Thyroid gland (tissue), 4 donors: ENCODE results near the gene CRTAC1. TPM values are rescaled to one million over a fixed set of nuclear protein-coding genes. Genes with fewer than 3 reads are reported as not detected.

Experiments used
- DNase-seq, 2 donors: peaks; one replicate each; pipeline ENCODE4 v3.0.0-alpha.2; 2019
- H3K27ac ChIP-seq, 3 donors: fragments of 200-600 bp; sonication (generic); 1 replicate in 2 of 3; 2 replicates in 1 of 3; pipeline ENCODE4 v1.5.1; 2016 to 2019; ENCODE audit warnings: mild to moderate bottlenecking in 1 of 3, moderate library complexity in 1 of 3
- H3K27me3 ChIP-seq: fragments of 200-600 bp; sonication (generic); one replicate; pipeline ENCODE4 v1.5.1; 2019
- H3K36me3 ChIP-seq, 2 donors: fragments of 200-600 bp; sonication (generic); one replicate each; pipeline ENCODE4 v1.5.1; 2016 to 2019
- H3K4me1 ChIP-seq, 2 donors: fragments of 200-600 bp; sonication (generic); one replicate each; pipeline ENCODE4 v1.5.1; 2017 to 2019
- H3K4me3 ChIP-seq, 3 donors: fragments of 200-600 bp; sonication (generic); replicated peaks in 1 of 3; 1 replicate in 2 of 3; 2 replicates in 1 of 3; pipeline ENCODE4 v1.5.1; 2016; ENCODE audit warnings: mild to moderate bottlenecking in 1 of 3
- H3K9me3 ChIP-seq: fragments of 200-600 bp; sonication (generic); one replicate; pipeline ENCODE4 v1.5.1; 2017
- CTCF ChIP-seq, 6 experiments: fragments of 200-600 bp in 3 of 6; fragments of 450-650 bp in 3 of 6; sonication (generic) in 3 of 6; IDR thresholded peaks; one replicate each; pipeline ENCODE4 v1.5.1; 2016 to 2019; ENCODE audit warnings: antibody characterized with exemption in 6 of 6, mild to moderate bottlenecking in 2 of 6, inconsistent platforms in 1 of 6, moderate library complexity in 1 of 6
- POLR2A ChIP-seq, 2 donors: fragments of 450-650 bp; IDR thresholded peaks; one replicate each; pipeline ENCODE4 v1.6.1; 2017; ENCODE audit warnings: antibody characterized with exemption in 2 of 2, mild to moderate bottlenecking in 2 of 2, moderate library complexity in 1 of 2
- WGBS, 2 donors: methylation state at CpG; one replicate each; pipeline ENCODE4 v1.1.5; 2017; 5-methylcytosine and 5-hydroxymethylcytosine counted together
- intact Hi-C: fragments of 100-400 bp; cut with DNase I; formaldehyde crosslinking; loops from one replicate; pipeline ENCODE4 v1.15.1; 2023
- total RNA-seq, 4 donors: library from RNA; depleted of rRNA; stranded (reverse); fragments of >200 nt; gene quantifications; one replicate each; pipeline ENCODE4 v1.2.3, GENCODE V29; 2016

CRTAC1 gene
- total RNA-seq, 4 donors from 2014 or later: 2.6 to 7.3 (median 3.7) TPM

- H3K27ac ChIP-seq: no peak overlapping the region
- H3K4me1 ChIP-seq: no peaks in the 10 kb centered on the region
- intact Hi-C loops: no loop called here
- no peaks in the 10 kb centered on the region for H3K36me3 ChIP-seq
- H3K27me3 ChIP-seq: no peaks in the 10 kb centered on the region
- DNase-seq: no peak
- TF ChIP-seq CTCF (IDR thresholded peaks at IDR 0.05) (no peak), POLR2A (IDR thresholded peaks at IDR 0.05) (no peak)
- H3K4me3 ChIP-seq: no peak overlapping the region
- H3K9me3 ChIP-seq: no peaks in the 10 kb centered on the region
These were observed 85.6 kb downstream of the CRTAC1 start for GRCh38 chr10:97944772-97945171.

GRCh38 chr10:97943294-97943693 is 87.1 kb downstream of the CRTAC1 start:
- WGBS, 2 donors: 71 to 74% methylated on average over 2 of the region's 2 CpGs
- peaks cover 6 to 8% of the 10 kb centered on the region in 2 donors for H3K4me1 ChIP-seq
- H3K4me3 ChIP-seq: no peak overlapping the region
- H3K27ac ChIP-seq: no peak overlapping the region
- intact Hi-C loops: no loop called here
- no peaks in the 10 kb centered on the region for H3K36me3 ChIP-seq
- no peak for DNase-seq
- H3K27me3 ChIP-seq: no peaks in the 10 kb centered on the region
- TF ChIP-seq POLR2A (IDR thresholded peaks at IDR 0.05) (no peak), CTCF (IDR thresholded peaks at IDR 0.05) (no peak)
- no peaks in the 10 kb centered on the region for H3K9me3 ChIP-seq

GRCh38 chr10:97940534-97940933 is 89.9 kb downstream of the CRTAC1 start:
- Histone ChIP-seq H3K9me3 (no peaks in the 10 kb centered on the region), H3K36me3 (no peaks in the 10 kb centered on the region), H3K4me3 (no peak overlapping the region), H3K27me3 (no peaks in the 10 kb centered on the region), H3K4me1 (peaks cover 6 to 8% of the 10 kb centered on the region in 2 donors), H3K27ac (no peak overlapping the region)
- TF ChIP-seq CTCF (IDR thresholded peaks at IDR 0.05) (no peak), POLR2A (IDR thresholded peaks at IDR 0.05) (no peak)
- 48 to 59% methylated on average over 6 of the region's 6 CpGs for WGBS, 2 donors
- intact Hi-C loops: no loop called here
- DNase-seq: no peak

- no peak overlapping the region for H3K4me3 ChIP-seq
- intact Hi-C loops: no loop called here
- no peaks in the 10 kb centered on the region for H3K36me3 ChIP-seq
- no peaks in the 10 kb centered on the region for H3K9me3 ChIP-seq
- no peak for DNase-seq
- TF ChIP-seq POLR2A (IDR thresholded peaks at IDR 0.05): no peak
- TF ChIP-seq CTCF (IDR thresholded peaks at IDR 0.05): no peak
- H3K27me3 ChIP-seq: no peaks in the 10 kb centered on the region
- 44 to 56% methylated on average over 5 of the region's 5 CpGs for WGBS, 2 donors
- no peak overlapping the region for H3K27ac ChIP-seq
- peaks cover 6 to 8% of the 10 kb centered on the region in 2 donors for H3K4me1 ChIP-seq
These were observed 90.9 kb downstream of the CRTAC1 start for GRCh38 chr10:97939446-97939990.

GRCh38 chr10:97937928-97938327 is 92.5 kb downstream of the CRTAC1 start:
- intact Hi-C loops: no loop called here
- WGBS, 2 donors: 85 to 88% methylated on average over 8 of the region's 8 CpGs
- no peak for DNase-seq
- Histone ChIP-seq H3K36me3 (no peaks in the 10 kb centered on the region), H3K27me3 (no peaks in the 10 kb centered on the region), H3K4me3 (no peak overlapping the region), H3K9me3 (no peaks in the 10 kb centered on the region), H3K4me1 (peaks cover 6 to 8% of the 10 kb centered on the region in 2 donors), H3K27ac (no peak overlapping the region)
- TF ChIP-seq CTCF (IDR thresholded peaks at IDR 0.05) (no peak), POLR2A (IDR thresholded peaks at IDR 0.05) (no peak)
